ENCODE results near the gene CCDC183.
"Not testable (repeated sequence)": the region's sequence is repeated elsewhere in the genome, so short reads cannot be mapped to it uniquely, and the experiment has no call there.

The CCDC183 gene

GRCh38 chr9:136843801-136844740 is 47.9 kb downstream of the CCDC183 start:
- not testable (repeated sequence) for H3K36me3 ChIP-seq (ENCODE audit: control insufficient read depth in 2 of 2, insufficient read depth in 2 of 2, low read length in 2 of 2); H3K9ac ChIP-seq (ENCODE audit: low read depth in 1 of 2, low read length in 2 of 2); H3K9me3 ChIP-seq (ENCODE audit: control insufficient read depth in 2 of 2, low read length in 2 of 2); H3K4me3 ChIP-seq (ENCODE audit: low read length in 2 of 2); H3K27me3 ChIP-seq (ENCODE audit: control insufficient read depth in 2 of 2, insufficient read depth in 2 of 2, low read length in 2 of 2)
- peak overlapping the region in 1 of 2 donors; percentile 30 for H3K27ac ChIP-seq (ENCODE audit: low read depth in 2 of 2, low read length in 2 of 2)
- peaks cover 34 to 40% of the 10 kb centered on the region in 2 donors for H3K4me1 ChIP-seq (ENCODE audit: control insufficient read depth in 2 of 2, insufficient read depth in 2 of 2, low read length in 2 of 2)

GRCh38 chr9:136844761-136845464 is 48.8 kb downstream of the CCDC183 start:
- H3K9ac ChIP-seq (ENCODE audit: low read depth in 1 of 2, low read length in 2 of 2), result no peak overlapping the region
- peaks cover 0 to 3% of the 10 kb centered on the region in 2 donors for H3K27me3 ChIP-seq (ENCODE audit: control insufficient read depth in 2 of 2, insufficient read depth in 2 of 2, low read length in 2 of 2)
- H3K27ac ChIP-seq (ENCODE audit: low read depth in 2 of 2, low read length in 2 of 2), result no peak overlapping the region
- no peaks in the 10 kb centered on the region for H3K36me3 ChIP-seq (ENCODE audit: control insufficient read depth in 2 of 2, insufficient read depth in 2 of 2, low read length in 2 of 2)
- H3K4me3 ChIP-seq (ENCODE audit: low read length in 2 of 2), result no peak overlapping the region
- peaks cover 36 to 42% of the 10 kb centered on the region in 2 donors for H3K4me1 ChIP-seq (ENCODE audit: control insufficient read depth in 2 of 2, insufficient read depth in 2 of 2, low read length in 2 of 2)
- no peaks in the 10 kb centered on the region for H3K9me3 ChIP-seq (ENCODE audit: control insufficient read depth in 2 of 2, low read length in 2 of 2)

GRCh38 chr9:136845465-136846260 is 49.5 kb downstream of the CCDC183 start:
- peaks cover 36 to 41% of the 10 kb centered on the region in 2 donors for H3K4me1 ChIP-seq (ENCODE audit: control insufficient read depth in 2 of 2, insufficient read depth in 2 of 2, low read length in 2 of 2)
- peaks cover 0 to 3% of the 10 kb centered on the region in 2 donors for H3K27me3 ChIP-seq (ENCODE audit: control insufficient read depth in 2 of 2, insufficient read depth in 2 of 2, low read length in 2 of 2)
- no peak overlapping the region for H3K9ac ChIP-seq (ENCODE audit: low read depth in 1 of 2, low read length in 2 of 2)
- no peak overlapping the region for H3K4me3 ChIP-seq (ENCODE audit: low read length in 2 of 2)
- no peak overlapping the region for H3K27ac ChIP-seq (ENCODE audit: low read depth in 2 of 2, low read length in 2 of 2)
- peaks cover 2 to 3% of the 10 kb centered on the region in 2 donors for H3K36me3 ChIP-seq (ENCODE audit: control insufficient read depth in 2 of 2, insufficient read depth in 2 of 2, low read length in 2 of 2)
- H3K9me3 ChIP-seq (ENCODE audit: control insufficient read depth in 2 of 2, low read length in 2 of 2), result no peaks in the 10 kb centered on the region

- H3K9me3 ChIP-seq (ENCODE audit: control insufficient read depth in 2 of 2, low read length in 2 of 2), result no peaks in the 10 kb centered on the region
- H3K4me3 ChIP-seq (ENCODE audit: low read length in 2 of 2), result peak overlapping the region; percentile 23 to 31
- H3K27me3 ChIP-seq (ENCODE audit: control insufficient read depth in 2 of 2, insufficient read depth in 2 of 2, low read length in 2 of 2), result peaks cover 0 to 3% of the 10 kb centered on the region in 2 donors
- H3K9ac ChIP-seq (ENCODE audit: low read depth in 1 of 2, low read length in 2 of 2), result no peak overlapping the region
- H3K4me1 ChIP-seq (ENCODE audit: control insufficient read depth in 2 of 2, insufficient read depth in 2 of 2, low read length in 2 of 2), result peaks cover 30 to 35% of the 10 kb centered on the region in 2 donors
- H3K27ac ChIP-seq (ENCODE audit: low read depth in 2 of 2, low read length in 2 of 2), result peak overlapping the region; percentile 61 to 94
- H3K36me3 ChIP-seq (ENCODE audit: control insufficient read depth in 2 of 2, insufficient read depth in 2 of 2, low read length in 2 of 2), result peaks cover 4 to 10% of the 10 kb centered on the region in 2 donors
Measured at GRCh38 chr9:136846376-136847087, 50.4 kb downstream of the CCDC183 start.

GRCh38 chr9:136847088-136847825 is 51.1 kb downstream of the CCDC183 start:
- peaks cover 4 to 10% of the 10 kb centered on the region in 2 donors for H3K36me3 ChIP-seq (ENCODE audit: control insufficient read depth in 2 of 2, insufficient read depth in 2 of 2, low read length in 2 of 2)
- peak overlapping the region; percentile 56 to 97 for H3K9ac ChIP-seq (ENCODE audit: low read depth in 1 of 2, low read length in 2 of 2)
- peaks cover 23 to 28% of the 10 kb centered on the region in 2 donors for H3K4me1 ChIP-seq (ENCODE audit: control insufficient read depth in 2 of 2, insufficient read depth in 2 of 2, low read length in 2 of 2)
- H3K27me3 ChIP-seq (ENCODE audit: control insufficient read depth in 2 of 2, insufficient read depth in 2 of 2, low read length in 2 of 2), result peaks cover 0 to 3% of the 10 kb centered on the region in 2 donors
- H3K9me3 ChIP-seq (ENCODE audit: control insufficient read depth in 2 of 2, low read length in 2 of 2), result no peaks in the 10 kb centered on the region
- H3K4me3 ChIP-seq (ENCODE audit: low read length in 2 of 2), result peak overlapping the region; percentile 90 to 92
- peak overlapping the region; percentile 94 to 98 for H3K27ac ChIP-seq (ENCODE audit: low read depth in 2 of 2, low read length in 2 of 2)

- peak overlapping the region; percentile 90 to 92 for H3K4me3 ChIP-seq (ENCODE audit: low read length in 2 of 2)
- H3K9ac ChIP-seq (ENCODE audit: low read depth in 1 of 2, low read length in 2 of 2), result peak overlapping the region; percentile 90 to 97
- H3K4me1 ChIP-seq (ENCODE audit: control insufficient read depth in 2 of 2, insufficient read depth in 2 of 2, low read length in 2 of 2), result peaks cover 19 to 28% of the 10 kb centered on the region in 2 donors
- no peaks in the 10 kb centered on the region for H3K9me3 ChIP-seq (ENCODE audit: control insufficient read depth in 2 of 2, low read length in 2 of 2)
- peaks cover 0 to 3% of the 10 kb centered on the region in 2 donors for H3K27me3 ChIP-seq (ENCODE audit: control insufficient read depth in 2 of 2, insufficient read depth in 2 of 2, low read length in 2 of 2)
- peak overlapping the region; percentile 94 to 98 for H3K27ac ChIP-seq (ENCODE audit: low read depth in 2 of 2, low read length in 2 of 2)
- H3K36me3 ChIP-seq (ENCODE audit: control insufficient read depth in 2 of 2, insufficient read depth in 2 of 2, low read length in 2 of 2), result peaks cover 4 to 10% of the 10 kb centered on the region in 2 donors
Measured at GRCh38 chr9:136847826-136848392, 51.8 kb downstream of the CCDC183 start.

GRCh38 chr9:136848393-136849037 is 52.4 kb downstream of the CCDC183 start:
- Histone ChIP-seq H3K27me3 (ENCODE audit: control insufficient read depth in 2 of 2, insufficient read depth in 2 of 2, low read length in 2 of 2) (peaks cover 0 to 3% of the 10 kb centered on the region in 2 donors), H3K4me3 (ENCODE audit: low read length in 2 of 2) (peak overlapping the region; percentile 90 to 92), H3K27ac (ENCODE audit: low read depth in 2 of 2, low read length in 2 of 2) (peak overlapping the region; percentile 94 to 98), H3K9me3 (ENCODE audit: control insufficient read depth in 2 of 2, low read length in 2 of 2) (no peaks in the 10 kb centered on the region), H3K4me1 (ENCODE audit: control insufficient read depth in 2 of 2, insufficient read depth in 2 of 2, low read length in 2 of 2) (peaks cover 13 to 22% of the 10 kb centered on the region in 2 donors), H3K9ac (ENCODE audit: low read depth in 1 of 2, low read length in 2 of 2) (peak overlapping the region; percentile 90 to 97), H3K36me3 (ENCODE audit: control insufficient read depth in 2 of 2, insufficient read depth in 2 of 2, low read length in 2 of 2) (peaks cover 4 to 10% of the 10 kb centered on the region in 2 donors)

GRCh38 chr9:136849038-136849959 is 53.2 kb downstream of the CCDC183 start, which contains the start of gene PHPT1:
Gene PHPT1, plus strand, starts transcription at chr9:136849409. Its CDS starts 22 bp downstream, at chr9:136849431.
- Histone ChIP-seq H3K9me3 (ENCODE audit: control insufficient read depth in 2 of 2, low read length in 2 of 2) (no peaks in the 10 kb centered on the region), H3K36me3 (ENCODE audit: control insufficient read depth in 2 of 2, insufficient read depth in 2 of 2, low read length in 2 of 2) (peaks cover 4 to 10% of the 10 kb centered on the region in 2 donors), H3K4me3 (ENCODE audit: low read length in 2 of 2) (peak within 1 kb of the TSS; percentile 90 to 92), H3K27me3 (ENCODE audit: control insufficient read depth in 2 of 2, insufficient read depth in 2 of 2, low read length in 2 of 2) (peaks cover 0 to 3% of the 10 kb centered on the region in 2 donors), H3K9ac (ENCODE audit: low read depth in 1 of 2, low read length in 2 of 2) (peak within 1 kb of the TSS; percentile 90 to 97), H3K4me1 (ENCODE audit: control insufficient read depth in 2 of 2, insufficient read depth in 2 of 2, low read length in 2 of 2) (peaks cover 14 to 22% of the 10 kb centered on the region in 2 donors), H3K27ac (ENCODE audit: low read depth in 2 of 2, low read length in 2 of 2) (peak within 1 kb of the TSS; percentile 94 to 98)
